ENCODE data around the gene GRID1. TPM values are rescaled to one million over a fixed set of nuclear protein-coding genes. Genes with fewer than 3 reads are reported as not detected.

GRID1 gene
- total and polyA plus RNA-seq, 10 of the 15 experiments (the other 5 are each of a cell fraction or from before 2014, with no cell fraction given): 0.04 to 0.62 (median 0.08) TPM; not detected in 5

GRCh38 chr10:85861513-85862197 lies 504.9 kb downstream of the GRID1 start:
- BruUV-seq (replicated peaks): no TSS peak
- ChIA-PET POLR2A (no interaction called here), CTCF (interaction anchor here (1.1 kb wide), 1 partner anchor 8 kb away, joined by 3 read pairs; no protein-coding TSS in a partner anchor), SMC1A (ENCODE audit: uncharacterized antibody, unreplicated experiment) (no interaction called here), RAD21 (ENCODE audit: unreplicated experiment) (no interaction called here)
- H3K27me3 ChIP-seq (replicated peaks in 1 of 2; ENCODE audit: control insufficient read depth in 2 of 2, insufficient read depth in 2 of 2, low read length in 1 of 2): no peaks in the 10 kb centered on the region; a peak in 1 of 4 replicates
- TF ChIP-seq PML (IDR thresholded peaks at IDR 0.05; ENCODE audit: low read length): no peak
- no peak for TF ChIP-seq POLR2AphosphoS5 (IDR thresholded peaks at IDR 0.05; ENCODE audit: low read length)
- no peak for TF ChIP-seq RAD51 (IDR thresholded peaks at IDR 0.05)
- no peak for TF ChIP-seq SUPT20H (IDR thresholded peaks at IDR 0.05; ENCODE audit: borderline replicate concordance, control insufficient read depth, low read depth, low read length)
- no peak for TF ChIP-seq PBX3 (IDR thresholded peaks at IDR 0.05; ENCODE audit: insufficient replicate concordance, low read depth, low read length)
- TF ChIP-seq ATF3 (IDR thresholded peaks at IDR 0.05; ENCODE audit: borderline replicate concordance, extremely low read depth, low read depth, low read length): no peak
- TF ChIP-seq E4F1 (IDR thresholded peaks at IDR 0.05; ENCODE audit: borderline replicate concordance, partially characterized antibody): no peak
- no peak for TF ChIP-seq ASH2L (IDR thresholded peaks at IDR 0.05; ENCODE audit: borderline replicate concordance, low read depth)
- no peak for TF ChIP-seq USF2 (IDR thresholded peaks at IDR 0.05; ENCODE audit: borderline replicate concordance, low read depth, low read length)
- no peak for TF ChIP-seq ZNF274 (IDR thresholded peaks at IDR 0.05; ENCODE audit: insufficient read depth, insufficient read length)
- no peak for TF ChIP-seq CBFB (IDR thresholded peaks at IDR 0.05; ENCODE audit: low read depth)
- TF ChIP-seq YBX1 (IDR thresholded peaks at IDR 0.05): no peak
- no peak for TF ChIP-seq MTA3 (IDR thresholded peaks at IDR 0.05; ENCODE audit: borderline replicate concordance, low read length)
- TF ChIP-seq USF1 (IDR thresholded peaks at IDR 0.05; ENCODE audit: borderline replicate concordance, extremely low read length, insufficient read depth, low read depth, low read length): no peak
- no peak for TF ChIP-seq ATF7 (IDR thresholded peaks at IDR 0.05; ENCODE audit: low read depth)
- TF ChIP-seq RFX5 (IDR thresholded peaks at IDR 0.05; ENCODE audit: low read depth, low read length): no peak
- no peak for FAIRE-seq
- H3K4me2 ChIP-seq (ENCODE audit: control insufficient read depth, insufficient read depth): no peak overlapping the region
- H3K9me3 ChIP-seq (replicated peaks; ENCODE audit: control insufficient read depth, insufficient read depth, low read length): no peaks in the 10 kb centered on the region
- no peak for ATAC-seq
- H3K4me1 ChIP-seq (ENCODE audit: control insufficient read depth, insufficient read depth, low read length): no peaks in the 10 kb centered on the region
- no peak overlapping the region for H3K27ac ChIP-seq (ENCODE audit: control insufficient read depth, insufficient read depth)
- H3K79me2 ChIP-seq (ENCODE audit: control insufficient read depth, insufficient read depth, low read length): no peaks in the 10 kb centered on the region
- H4K20me1 ChIP-seq (ENCODE audit: control insufficient read depth, insufficient read depth): no peaks in the 10 kb centered on the region
- intact Hi-C loops (cut with micrococcal nuclease; ENCODE audit: unreplicated experiment) (no loop called here), in situ Hi-C loops (cut with MboI) (no loop called here)
- H2AFZ ChIP-seq (ENCODE audit: control insufficient read depth, low read depth, low read length): no peak overlapping the region
- H3K4me3 ChIP-seq: no peak overlapping the region
- no peak for DNase-seq (ENCODE audit: low read depth, low spot score)
- 0% methylated on average over 3 of the region's 3 CpGs for WGBS (ENCODE audit: insufficient coverage, insufficient replicate concordance, low lambda C conversion rate, missing lambda C conversion rate)
- no peak overlapping the region for H3K9ac ChIP-seq (ENCODE audit: control insufficient read depth, insufficient read depth, low read length)
- no peaks in the 10 kb centered on the region for H3K36me3 ChIP-seq (ENCODE audit: control insufficient read depth in 2 of 2, insufficient read depth in 2 of 2, low read length in 1 of 2)
